ENCODE results near the gene PLCB1.

PLCB1 gene

GRCh38 chr20:8800089-8800488 lies 668.0 kb downstream of the PLCB1 start:
- Histone ChIP-seq H3K4me1 (ENCODE audit: control insufficient read depth, insufficient read depth, low read length) (no peaks in the 10 kb centered on the region), H3K27me3 (ENCODE audit: control insufficient read depth, insufficient read depth, low read length, poor library complexity, severe bottlenecking) (no peaks in the 10 kb centered on the region), H3K4me3 (ENCODE audit: insufficient read depth, low read depth, low read length) (no peak overlapping the region), H3K36me3 (ENCODE audit: control insufficient read depth, insufficient read depth, low read length) (no peaks in the 10 kb centered on the region), H3K9me3 (ENCODE audit: control insufficient read depth, low read length) (no peaks in the 10 kb centered on the region), H3K27ac (ENCODE audit: insufficient read depth, low read depth, low read length, poor library complexity, severe bottlenecking) (no peak overlapping the region)
- 54 to 62% methylated on average over 1 of the region's 1 CpG for WGBS, 2 experiments

GRCh38 chr20:8801686-8802085 lies 669.6 kb downstream of the PLCB1 start:
- Histone ChIP-seq H3K27ac (ENCODE audit: insufficient read depth, low read depth, low read length, poor library complexity, severe bottlenecking) (no peak overlapping the region), H3K9me3 (ENCODE audit: control insufficient read depth, low read length) (no peaks in the 10 kb centered on the region), H3K27me3 (ENCODE audit: control insufficient read depth, insufficient read depth, low read length, poor library complexity, severe bottlenecking) (no peaks in the 10 kb centered on the region), H3K4me3 (ENCODE audit: insufficient read depth, low read depth, low read length) (no peak overlapping the region), H3K36me3 (ENCODE audit: control insufficient read depth, insufficient read depth, low read length) (no peaks in the 10 kb centered on the region), H3K4me1 (ENCODE audit: control insufficient read depth, insufficient read depth, low read length) (no peaks in the 10 kb centered on the region)
- 89 to 94% methylated on average over 3 of the region's 3 CpGs for WGBS, 2 experiments

- no peaks in the 10 kb centered on the region for H3K9me3 ChIP-seq (ENCODE audit: control insufficient read depth, low read length)
- H3K4me1 ChIP-seq (ENCODE audit: control insufficient read depth, insufficient read depth, low read length), result no peaks in the 10 kb centered on the region
- no peaks in the 10 kb centered on the region for H3K27me3 ChIP-seq (ENCODE audit: control insufficient read depth, insufficient read depth, low read length, poor library complexity, severe bottlenecking)
- H3K27ac ChIP-seq (ENCODE audit: insufficient read depth, low read depth, low read length, poor library complexity, severe bottlenecking), result no peak overlapping the region
- H3K36me3 ChIP-seq (ENCODE audit: control insufficient read depth, insufficient read depth, low read length), result no peaks in the 10 kb centered on the region
- WGBS, 2 experiments, result 87 to 92% methylated on average over 2 of the region's 2 CpGs
- H3K4me3 ChIP-seq (ENCODE audit: insufficient read depth, low read depth, low read length), result no peak overlapping the region
Observed at GRCh38 chr20:8803065-8803464, 671.0 kb downstream of the PLCB1 start.

- 82 to 90% methylated on average over 5 to 6 of the region's 6 CpGs for WGBS, 2 experiments
Observed at GRCh38 chr20:8803941-8804340, 671.9 kb downstream of the PLCB1 start.

GRCh38 chr20:8805737-8806442 lies 673.8 kb downstream of the PLCB1 start:
- Histone ChIP-seq H3K4me3 (ENCODE audit: insufficient read depth, low read depth, low read length) (no peak overlapping the region), H3K27me3 (ENCODE audit: control insufficient read depth, insufficient read depth, low read length, poor library complexity, severe bottlenecking) (no peaks in the 10 kb centered on the region), H3K4me1 (ENCODE audit: control insufficient read depth, insufficient read depth, low read length) (no peaks in the 10 kb centered on the region), H3K9me3 (ENCODE audit: control insufficient read depth, low read length) (no peaks in the 10 kb centered on the region), H3K36me3 (ENCODE audit: control insufficient read depth, insufficient read depth, low read length) (no peaks in the 10 kb centered on the region), H3K27ac (ENCODE audit: insufficient read depth, low read depth, low read length, poor library complexity, severe bottlenecking) (no peak overlapping the region)
- WGBS, 2 experiments, result 94 to 97% methylated on average over 6 of the region's 6 CpGs

More at GRCh38 chr20:8803941-8804340, 671.9 kb downstream of the PLCB1 start:
- H3K27me3 ChIP-seq (ENCODE audit: control insufficient read depth, insufficient read depth, low read length, poor library complexity, severe bottlenecking), result no peaks in the 10 kb centered on the region
- H3K36me3 ChIP-seq (ENCODE audit: control insufficient read depth, insufficient read depth, low read length), result no peaks in the 10 kb centered on the region
- no peaks in the 10 kb centered on the region for H3K9me3 ChIP-seq (ENCODE audit: control insufficient read depth, low read length)
- H3K4me1 ChIP-seq (ENCODE audit: control insufficient read depth, insufficient read depth, low read length), result no peaks in the 10 kb centered on the region
- H3K27ac ChIP-seq (ENCODE audit: insufficient read depth, low read depth, low read length, poor library complexity, severe bottlenecking), result no peak overlapping the region
- H3K4me3 ChIP-seq (ENCODE audit: insufficient read depth, low read depth, low read length), result no peak overlapping the region

GRCh38 chr20:8807480-8808201 lies 675.6 kb downstream of the PLCB1 start:
- H3K9me3 ChIP-seq (ENCODE audit: control insufficient read depth, low read length), result no peaks in the 10 kb centered on the region
- H3K27me3 ChIP-seq (ENCODE audit: control insufficient read depth, insufficient read depth, low read length, poor library complexity, severe bottlenecking), result no peaks in the 10 kb centered on the region
- H3K4me1 ChIP-seq (ENCODE audit: control insufficient read depth, insufficient read depth, low read length), result no peaks in the 10 kb centered on the region
- H3K4me3 ChIP-seq (ENCODE audit: insufficient read depth, low read depth, low read length), result no peak overlapping the region
- 83 to 89% methylated on average over 2 of the region's 4 CpGs for WGBS, 2 experiments
- H3K27ac ChIP-seq (ENCODE audit: insufficient read depth, low read depth, low read length, poor library complexity, severe bottlenecking), result no peak overlapping the region
- H3K36me3 ChIP-seq (ENCODE audit: control insufficient read depth, insufficient read depth, low read length), result no peaks in the 10 kb centered on the region

GRCh38 chr20:8808202-8808535 lies 676.1 kb downstream of the PLCB1 start:
- Histone ChIP-seq H3K27ac (ENCODE audit: insufficient read depth, low read depth, low read length, poor library complexity, severe bottlenecking) (no peak overlapping the region), H3K27me3 (ENCODE audit: control insufficient read depth, insufficient read depth, low read length, poor library complexity, severe bottlenecking) (no peaks in the 10 kb centered on the region), H3K4me1 (ENCODE audit: control insufficient read depth, insufficient read depth, low read length) (no peaks in the 10 kb centered on the region), H3K36me3 (ENCODE audit: control insufficient read depth, insufficient read depth, low read length) (no peaks in the 10 kb centered on the region), H3K9me3 (ENCODE audit: control insufficient read depth, low read length) (no peaks in the 10 kb centered on the region), H3K4me3 (ENCODE audit: insufficient read depth, low read depth, low read length) (no peak overlapping the region)
- WGBS, 2 experiments, result 94 to 96% methylated on average over 5 of the region's 5 CpGs

GRCh38 chr20:8809107-8809953 lies 677.3 kb downstream of the PLCB1 start:
- WGBS, 2 experiments, result 81 to 83% methylated on average over 14 of the region's 14 CpGs

GRCh38 chr20:8811801-8812594 lies 679.9 kb downstream of the PLCB1 start:
- no peaks in the 10 kb centered on the region for H3K27me3 ChIP-seq (ENCODE audit: control insufficient read depth, insufficient read depth, low read length, poor library complexity, severe bottlenecking)
- no peak overlapping the region for H3K4me3 ChIP-seq (ENCODE audit: insufficient read depth, low read depth, low read length)
- H3K27ac ChIP-seq (ENCODE audit: insufficient read depth, low read depth, low read length, poor library complexity, severe bottlenecking), result no peak overlapping the region
- no peaks in the 10 kb centered on the region for H3K36me3 ChIP-seq (ENCODE audit: control insufficient read depth, insufficient read depth, low read length)
- 82% methylated on average over 11 of the region's 11 CpGs for WGBS, 2 experiments
- no peaks in the 10 kb centered on the region for H3K9me3 ChIP-seq (ENCODE audit: control insufficient read depth, low read length)
- H3K4me1 ChIP-seq (ENCODE audit: control insufficient read depth, insufficient read depth, low read length), result no peaks in the 10 kb centered on the region

More at GRCh38 chr20:8809107-8809953, 677.3 kb downstream of the PLCB1 start:
- H3K4me3 ChIP-seq (ENCODE audit: insufficient read depth, low read depth, low read length), result no peak overlapping the region
- H3K36me3 ChIP-seq (ENCODE audit: control insufficient read depth, insufficient read depth, low read length), result no peaks in the 10 kb centered on the region
- H3K27ac ChIP-seq (ENCODE audit: insufficient read depth, low read depth, low read length, poor library complexity, severe bottlenecking), result no peak overlapping the region
- no peaks in the 10 kb centered on the region for H3K4me1 ChIP-seq (ENCODE audit: control insufficient read depth, insufficient read depth, low read length)
- no peaks in the 10 kb centered on the region for H3K9me3 ChIP-seq (ENCODE audit: control insufficient read depth, low read length)
- H3K27me3 ChIP-seq (ENCODE audit: control insufficient read depth, insufficient read depth, low read length, poor library complexity, severe bottlenecking), result no peaks in the 10 kb centered on the region
